GM12878 (cell line): ENCODE data around the gene ARMC6. TPM values are rescaled to one million over a fixed set of nuclear protein-coding genes. Genes with fewer than 3 reads are reported as not detected.

Experiments used
- ATAC-seq: fragments of 200-7000 bp; cut with Tn5 transposase; 3 replicates; pipeline ENCODE4 v1.9.1; 2020; ENCODE audit warnings: mild to moderate bottlenecking, moderate library complexity
- Bru-seq: library from RNA; stranded (reverse); fragments of 400-500 nt; gene quantifications from one replicate; lab custom pipeline; 2021; lab: Mats Ljungman, UMichigan
- BruChase-seq, 2 experiments: library from RNA; stranded (reverse); fragments of 400-500 nt; gene quantifications; one replicate each; lab custom pipeline; 2021; lab: Mats Ljungman, UMichigan
- BruUV-seq: library from RNA; stranded (reverse); fragments of 400-500 nt; replicated peaks from 2 replicates; lab custom pipeline; 2021; lab: Mats Ljungman, UMichigan
- CTCF ChIA-PET: fragments of 300-600 bp; sonication (Branson Sonifier 250); formaldehyde crosslinking; extraction: SDS; loops from one replicate; lab custom pipeline; 2021; ENCODE audit warnings: inconsistent platforms; lab: Yijun Ruan, JAX
- POLR2A ChIA-PET: fragments of 350-600 bp; formaldehyde crosslinking; extraction: SDS; loops from one replicate; lab custom pipeline; 2021; ENCODE audit warnings: inconsistent platforms; lab: Charles Lee
- RAD21 ChIA-PET: fragments of 300-600 bp; sonication (Branson Sonifier 250); formaldehyde crosslinking; loops from one replicate; lab custom pipeline; 2023; ENCODE audit warnings: antibody characterized with exemption; ENCODE audit not compliant: unreplicated experiment; lab: Charles Lee
- SMC1A ChIA-PET: fragments of 300-600 bp; sonication (Branson Sonifier 250); formaldehyde crosslinking; loops from one replicate; lab custom pipeline; 2023; ENCODE audit not compliant: unreplicated experiment, uncharacterized antibody; lab: Charles Lee
- DNase-seq: peaks from one replicate; pipeline ENCODE4 v3.0.0-alpha.2; 2011; ENCODE audit warnings: low read depth, low spot score
- FAIRE-seq: peaks from 3 replicates; lab custom pipeline; 2011; peaks lifted over from hg19 to GRCh38; lab: Jason Lieb, UNC
- H2AFZ ChIP-seq: 2 replicates; pipeline ENCODE4 v1.6.0; 2011; ENCODE audit warnings: low read depth, low read length, control low read depth; ENCODE audit not compliant: control insufficient read depth
- H3K27ac ChIP-seq: 2 replicates; pipeline ENCODE4 v1.5.1; 2011; ENCODE audit warnings: control low read depth; ENCODE audit not compliant: control insufficient read depth, insufficient read depth
- H3K27me3 ChIP-seq, 2 experiments: replicated peaks in 1 of 2; 2 replicates each; pipeline versions ENCODE4 v1.6.0 to v1.6.1; 2011; ENCODE audit warnings: low read length in 1 of 2; ENCODE audit not compliant: control insufficient read depth in 2 of 2, insufficient read depth in 2 of 2
- H3K36me3 ChIP-seq, 2 experiments: 2 replicates each; pipeline ENCODE4 v1.5.1; 2011; ENCODE audit warnings: low read length in 1 of 2; ENCODE audit not compliant: control insufficient read depth in 2 of 2, insufficient read depth in 2 of 2
- H3K4me1 ChIP-seq: 2 replicates; pipeline ENCODE4 v1.6.1; 2011; ENCODE audit warnings: mild to moderate bottlenecking, low read length, moderate library complexity, mixed read lengths; ENCODE audit not compliant: control insufficient read depth, insufficient read depth
- H3K4me2 ChIP-seq: 2 replicates; pipeline ENCODE4 v1.6.0; 2011; ENCODE audit warnings: control low read depth; ENCODE audit not compliant: control insufficient read depth, insufficient read depth
- H3K4me3 ChIP-seq: fragments of 200-600 bp; sonication (generic); 2 replicates; pipeline ENCODE4 v1.5.1; 2016
- H3K79me2 ChIP-seq: 2 replicates; pipeline ENCODE4 v1.6.0; 2011; ENCODE audit warnings: low read length; ENCODE audit not compliant: control insufficient read depth, insufficient read depth
- H3K9ac ChIP-seq: 2 replicates; pipeline ENCODE4 v1.8.0; 2011; ENCODE audit warnings: low read length, control low read depth, mixed read lengths; ENCODE audit not compliant: control insufficient read depth, insufficient read depth
- H3K9me3 ChIP-seq: replicated peaks from 3 replicates; pipeline ENCODE4 v1.5.1; 2011; ENCODE audit warnings: mild to moderate bottlenecking, low read length; ENCODE audit not compliant: control insufficient read depth, insufficient read depth
- H4K20me1 ChIP-seq: 2 replicates; pipeline ENCODE4 v1.6.0; 2011; ENCODE audit not compliant: control insufficient read depth, insufficient read depth
- BHLHE40 ChIP-seq, 2 experiments: fragments of 450-650 bp in 1 of 2; IDR thresholded peaks; 2 replicates each; pipeline ENCODE4 v1.6.1; 2011 to 2017; ENCODE audit warnings: low read depth in 2 of 2, borderline replicate concordance in 1 of 2, improper control_type of control experiment in 1 of 2, low read length in 1 of 2, mild to moderate bottlenecking in 1 of 2
- BMI1 ChIP-seq: fragments of 450-650 bp; IDR thresholded peaks from 2 replicates; pipeline ENCODE4 v1.6.1; 2016; ENCODE audit warnings: mild to moderate bottlenecking, moderate library complexity, borderline replicate concordance
- ELK1 ChIP-seq: IDR thresholded peaks from 2 replicates; pipeline ENCODE4 v1.6.1; 2012; ENCODE audit warnings: low read depth, low read length, improper control_type of control experiment
- FOS ChIP-seq: IDR thresholded peaks from 3 replicates; pipeline ENCODE4 v1.6.1; 2011; ENCODE audit warnings: borderline replicate concordance; ENCODE audit not compliant: insufficient read length; ENCODE audit errors: extremely low read depth
- HCFC1 ChIP-seq: fragments of 150-350 bp; IDR thresholded peaks from 2 replicates; pipeline ENCODE4 v1.6.1; 2014; ENCODE audit warnings: low read length
- IKZF1 ChIP-seq: fragments of 450-650 bp; conservative IDR thresholded peaks from 2 replicates; pipeline ENCODE4 v1.6.1; 2017; ENCODE audit warnings: antibody characterized with exemption, mild to moderate bottlenecking
- IRF4 ChIP-seq: IDR thresholded peaks from 2 replicates; pipeline ENCODE4 v1.6.1; 2011; ENCODE audit warnings: low read depth, low read length
- KAT2A ChIP-seq: conservative IDR thresholded peaks from 2 replicates; pipeline ENCODE4 v1.6.1; 2011; ENCODE audit warnings: low read depth, low read length; ENCODE audit not compliant: control insufficient read depth
- PBX3 ChIP-seq: IDR thresholded peaks from 2 replicates; pipeline ENCODE4 v1.6.1; 2011; ENCODE audit warnings: mild to moderate bottlenecking, low read depth, low read length, moderate library complexity; ENCODE audit not compliant: insufficient replicate concordance
- POLR2AphosphoS5 ChIP-seq: IDR thresholded peaks from 2 replicates; pipeline ENCODE4 v1.6.1; 2011; ENCODE audit warnings: mild to moderate bottlenecking, low read length, inconsistent platforms
- RELA ChIP-seq: fragments of 450-650 bp; IDR thresholded peaks from 2 replicates; pipeline ENCODE4 v1.8.0; 2014; ENCODE audit warnings: borderline replicate concordance; ENCODE audit not compliant: partially characterized antibody
- RFX5 ChIP-seq: IDR thresholded peaks from 2 replicates; pipeline ENCODE4 v1.6.1; 2011; ENCODE audit warnings: low read depth, low read length, improper control_type of control experiment
- SIN3A ChIP-seq: IDR thresholded peaks from 2 replicates; pipeline ENCODE4 v1.6.1; 2012; ENCODE audit warnings: low read depth, low read length, improper control_type of control experiment
- SMAD5 ChIP-seq: IDR thresholded peaks from 2 replicates; pipeline ENCODE4 v1.6.1; 2016; ENCODE audit warnings: antibody characterized with exemption, low read depth
- TBL1XR1 ChIP-seq: IDR thresholded peaks from 2 replicates; pipeline ENCODE4 v1.6.1; 2012; ENCODE audit warnings: low read depth, low read length, improper control_type of control experiment
- ZSCAN29 ChIP-seq: fragments of 450-650 bp; IDR thresholded peaks from 2 replicates; pipeline ENCODE4 v1.6.1; 2017; ENCODE audit warnings: mild to moderate bottlenecking, moderate library complexity
- WGBS: methylation state at CpG from one replicate; pipeline ENCODE4 v1.1.6; 2016; ENCODE audit warnings: low lambda C conversion rate; ENCODE audit not compliant: insufficient replicate concordance, insufficient coverage; ENCODE audit errors: missing lambda C conversion rate; 5-methylcytosine and 5-hydroxymethylcytosine counted together
- in situ Hi-C: fragments of 300-500 bp; cut with MboI; formaldehyde crosslinking; loops from 9 replicates; pipeline ENCODE4 v1.14.3; 2018; ENCODE audit warnings: mixed read lengths
- intact Hi-C: fragments of 100-400 bp; cut with micrococcal nuclease; formaldehyde crosslinking; loops from one replicate; pipeline ENCODE4 v1.14.2; 2022; ENCODE audit not compliant: unreplicated experiment
- long read RNA-seq, 2 experiments: library from polyadenylated mRNA; unstranded; transcript quantifications; one replicate each; pipeline ENCODE4 v2.0.0, GENCODE V29; 2019 to 2020
- polyA minus RNA-seq, 3 experiments: library from RNA; depleted of rRNA, polyadenylated mRNA; stranded (reverse); fragments of >200 nt; gene quantifications; 2 replicates each; pipeline ENCODE4 v1.2.3, GENCODE V29; 2011
- polyA plus RNA-seq, 11 experiments: library from polyadenylated mRNA; depleted of rRNA in 4 of 11; unstranded in 6 of 11; stranded (reverse) in 5 of 11; fragments of >200 nt; fragmentation: Nextera tagmentation in 4 of 11; fragmentation: Illumina TruSeq in 1 of 11; extraction: Ambion mirVana in 4 of 11; extraction: Trizol in 1 of 11; gene quantifications; 1 replicate in 1 of 11; 2 replicates in 10 of 11; pipeline versions ENCODE4 v1.2.1 to v1.2.3, GENCODE V29; 2011 to 2016; ENCODE audit warnings: inconsistent platforms in 2 of 11, missing spikeins in 2 of 11, low read depth in 1 of 11
- total RNA-seq, 4 experiments: library from RNA; depleted of rRNA in 3 of 4; stranded (reverse); fragments of >200 nt in 3 of 4; fragmentation: Illumina TruSeq in 1 of 4; extraction: Trizol in 1 of 4; gene quantifications; 2 replicates each; pipeline versions ENCODE4 v1.2.1 to v1.2.3, GENCODE V29; 2013 to 2021
- TF ChIP-seq, protein P1 (sequence below): IDR thresholded peaks from 2 replicates; pipeline ENCODE4 v1.6.1; 2012; ENCODE audit warnings: low read depth, low read length, improper control_type of control experiment

ARMC6 gene
- total RNA-seq (2013; cell fraction: nucleolus; rRNA removed) = 26.5 and 28.8 TPM in 2 replicates
- 54.6 and 64.4 TPM in 2 replicates for total RNA-seq (2014; rRNA removed)
- total RNA-seq (2014; rRNA removed; fragmentation: Illumina TruSeq; extraction: Trizol) = 22.8 and 27.1 TPM in 2 replicates
- 45.3 and 53.9 TPM in 2 replicates for total RNA-seq (2021)
- 6.5 TPM for polyA plus RNA-seq (2011; ENCODE audit: low read depth)
- 20.0 and 26.5 TPM in 2 replicates for polyA plus RNA-seq (2011; rRNA removed)
- polyA plus RNA-seq (2011; cell fraction: cytosol; rRNA removed) = 32.8 and 53.0 TPM in 2 replicates
- 54.8 and 64.4 TPM in 2 replicates for polyA plus RNA-seq (2011; cell fraction: nucleus; rRNA removed)
- 17.5 and 20.1 TPM in 2 replicates for polyA plus RNA-seq (2012)
- polyA plus RNA-seq (2014; fragmentation: Illumina TruSeq; extraction: Trizol) = 15.8 and 32.4 TPM in 2 replicates
- polyA plus RNA-seq (2014; fragmentation: Nextera tagmentation; extraction: Ambion mirVana) = 1 to 10 TPM; 1.1 to 2.6 TPM
- 50.8 and 53.5 TPM in 2 replicates for polyA plus RNA-seq (2014; rRNA removed)
- 10 to 100 TPM; 54.3 to 59.1 TPM for polyA plus RNA-seq (2016; fragmentation: Nextera tagmentation; extraction: Ambion mirVana)
- polyA minus RNA-seq (2011; rRNA and poly(A)+ RNA removed) = 34.6 and 49.9 TPM in 2 replicates
- polyA minus RNA-seq (2011; cell fraction: cytosol; rRNA and poly(A)+ RNA removed) = 21.7 and 25.0 TPM in 2 replicates
- 10.0 and 16.0 TPM in 2 replicates for polyA minus RNA-seq (2011; cell fraction: nucleus; rRNA and poly(A)+ RNA removed)
- percentile 58 among the genes with signal in this experiment for Bru-seq, nascent RNA
- BruChase-seq, experiment 1, labeled RNA remaining after a 6-hour chase = percentile 62 among the genes with signal in this experiment
- BruChase-seq, experiment 2, labeled RNA remaining after a 2-hour chase = percentile 61 among the genes with signal in this experiment
- long read RNA-seq, experiment 1, transcript ARMC6-202 (8 exons, 2,383 nt) = minor isoform, 20 of 71 reads
- long read RNA-seq, experiment 1, transcript ARMC6-201 (8 exons, 2,412 nt) = minor isoform, 17 of 71 reads
- long read RNA-seq, experiment 1, transcript ARMC6-206 (9 exons, 2,488 nt) = major isoform, 26 of 71 reads
- long read RNA-seq, experiment 1, partial matches to known transcripts = 2 of 71 reads
- long read RNA-seq, experiment 1, other reads (novel, unspliced or antisense) = 6 of 71 reads
- long read RNA-seq, experiment 2, partial matches to known transcripts = 0 of 18 reads
- long read RNA-seq, experiment 2, other reads (novel, unspliced or antisense) = 10 of 18 reads

DNA sequence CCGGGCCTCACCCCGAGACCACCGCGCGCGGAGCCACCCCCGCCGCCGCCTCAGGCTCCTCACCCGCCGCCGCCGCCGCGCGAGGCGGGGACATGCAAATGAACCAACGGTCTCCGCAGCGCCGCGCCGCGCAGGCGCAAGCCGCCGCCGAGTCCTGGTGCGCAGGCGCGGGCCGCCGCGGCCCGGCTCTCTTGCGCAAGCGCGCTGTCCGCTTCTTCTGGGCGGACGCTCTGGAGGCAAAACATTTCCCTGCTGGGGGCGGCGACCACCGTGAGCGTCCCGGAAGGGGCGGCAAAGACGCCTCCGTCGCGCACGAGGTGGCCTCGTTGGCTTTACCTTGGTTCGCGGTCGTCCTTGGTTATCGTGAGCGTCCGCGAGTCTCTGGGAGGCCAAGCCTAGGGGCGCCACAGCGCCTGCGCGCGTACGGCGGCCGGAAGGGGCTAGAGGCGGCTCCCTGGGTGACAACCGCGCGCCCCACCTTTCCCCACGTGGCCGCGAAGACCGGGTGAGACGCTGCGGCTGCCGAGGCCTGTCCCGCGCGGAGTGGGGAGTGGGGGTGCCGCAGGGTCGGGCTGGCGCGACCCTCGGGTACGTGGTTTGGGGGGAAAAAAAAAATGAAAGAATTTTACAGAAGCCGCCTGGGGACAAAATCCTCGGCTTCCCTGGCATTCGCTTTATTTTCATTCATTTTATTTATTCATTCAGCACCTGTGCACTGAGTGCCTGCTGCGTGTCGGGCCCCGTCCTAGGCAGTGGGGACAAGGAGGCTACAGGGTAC, at the start of gene ARMC6, which contains the start of gene SUGP2:
Gene ARMC6, plus strand, starts transcription at position 178 of the 778 bp plus-strand sequence. CDS start 607 bp downstream, outside the sequence.
Gene SUGP2, minus strand, starts transcription at position 92 of the 778 bp plus-strand sequence. CDS start 2,446 bp downstream, outside the sequence.
- ChIA-PET RAD21 (no interaction called here), SMC1A (no interaction called here), POLR2A (no interaction called here), CTCF (no interaction called here)
- ATAC-seq (peak; percentile 88), FAIRE-seq (no peak), DNase-seq (peak; percentile 76)
- peaks cover 0 to 10% of the 10 kb centered on the region in 2 experiments for H3K36me3 ChIP-seq
- BruUV-seq = no TSS peak
- H3K4me1 ChIP-seq = peaks cover 5% of the 10 kb centered on the region
- H3K4me2 ChIP-seq = peak within 1 kb of the TSS; percentile 85
- H3K27me3 ChIP-seq = no peaks in the 10 kb centered on the region
- H3K79me2 ChIP-seq = peaks cover 42% of the 10 kb centered on the region
- peak within 1 kb of the TSS; percentile 89 for H2AFZ ChIP-seq
- in situ Hi-C loops = no loop called here
- H4K20me1 ChIP-seq = no peaks in the 10 kb centered on the region
- H3K4me3 ChIP-seq = peak within 1 kb of the TSS; percentile 99
- H3K9me3 ChIP-seq = peaks cover 2% of the 10 kb centered on the region; the same call in 1 of the 3 replicates
- peak within 1 kb of the TSS; percentile 93 for H3K9ac ChIP-seq
- peak within 1 kb of the TSS; percentile 94 for H3K27ac ChIP-seq
- 0% methylated on average over 94 of the region's 94 CpGs for WGBS
- intact Hi-C loops = no loop called here
- TF ChIP-seq BMI1 (no peak), FOS (no peak), POLR2AphosphoS5 (peak; percentile 69; the same call in 1 of the 2 replicates), TBL1XR1 (no peak), SIN3A (peak; percentile 89), PBX3 (no peak), HCFC1 (peak; percentile 51), ZSCAN29 (no peak), ELK1 (peak; percentile 56; the same call in 1 of the 2 replicates), IKZF1 (peak; percentile 100), SMAD5 (no peak), RFX5 (no peak), BHLHE40 (IDR thresholded peaks at IDR 0.05; ENCODE audit: borderline replicate concordance in 1 of 2, low read depth in 2 of 2, low read length in 1 of 2) (peak in 1 of 2 experiments; percentile 69; a peak in 2 of 4 replicates), RELA (peak; percentile 48), IRF4 (no peak), KAT2A (no peak)
- TF ChIP-seq, protein P1, sequence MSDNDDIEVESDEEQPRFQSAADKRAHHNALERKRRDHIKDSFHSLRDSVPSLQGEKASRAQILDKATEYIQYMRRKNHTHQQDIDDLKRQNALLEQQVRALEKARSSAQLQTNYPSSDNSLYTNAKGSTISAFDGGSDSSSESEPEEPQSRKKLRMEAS = peak; percentile 95
